Activated CD4-positive, CD25-positive, alpha-beta regulatory T cell (primary cell): ENCODE results near the gene LMBR1L.
"Not testable (repeated sequence)": the region's sequence is repeated elsewhere in the genome, so short reads cannot be mapped to it uniquely, and the experiment has no call there.

ENCODE experiments used
- DNase-seq, 4 experiments: peaks; one replicate each; lab custom pipeline; 2025; lab: John Stamatoyannopoulos, UW

LMBR1L gene

DNA sequence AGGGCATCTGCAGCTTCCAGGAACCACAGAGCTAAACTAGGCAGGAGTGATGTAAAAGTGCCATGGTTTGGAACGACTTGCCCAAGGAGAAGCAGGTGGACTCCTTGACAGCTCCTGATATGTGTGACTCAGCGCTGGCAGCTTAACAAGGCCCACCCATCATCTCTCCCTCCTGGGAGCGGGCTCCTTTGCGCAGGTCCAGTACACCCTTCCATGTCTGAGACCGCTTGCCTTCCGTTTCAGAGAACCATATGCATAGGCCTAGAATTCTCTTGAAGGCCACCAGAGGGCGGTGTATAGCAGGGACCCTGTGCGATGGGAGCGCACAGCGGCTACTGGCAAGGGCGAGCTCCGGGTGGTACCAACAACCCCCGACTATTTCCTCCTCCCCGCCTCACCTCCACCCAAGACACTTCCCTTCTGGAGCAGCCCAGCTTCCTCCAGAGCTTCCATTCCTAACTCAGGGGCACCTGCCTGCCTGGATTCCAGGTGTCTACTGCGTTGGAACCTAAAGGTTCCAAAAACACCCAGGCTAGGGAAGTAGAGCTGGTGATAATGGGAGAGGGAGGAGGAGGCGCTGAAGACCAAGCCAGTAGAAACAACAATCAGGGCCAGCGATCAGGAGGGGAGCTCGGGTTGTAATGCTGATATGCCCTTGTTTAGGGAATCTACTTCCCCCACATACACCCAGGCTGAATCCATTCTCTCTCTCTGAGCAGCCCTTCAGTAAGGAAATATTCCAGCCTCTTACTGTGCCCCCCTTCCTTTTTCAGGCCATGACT is 22.3 kb downstream of the LMBR1L start:
- DNase-seq, result peak; percentile 35 to 53 (median 43)

DNA sequence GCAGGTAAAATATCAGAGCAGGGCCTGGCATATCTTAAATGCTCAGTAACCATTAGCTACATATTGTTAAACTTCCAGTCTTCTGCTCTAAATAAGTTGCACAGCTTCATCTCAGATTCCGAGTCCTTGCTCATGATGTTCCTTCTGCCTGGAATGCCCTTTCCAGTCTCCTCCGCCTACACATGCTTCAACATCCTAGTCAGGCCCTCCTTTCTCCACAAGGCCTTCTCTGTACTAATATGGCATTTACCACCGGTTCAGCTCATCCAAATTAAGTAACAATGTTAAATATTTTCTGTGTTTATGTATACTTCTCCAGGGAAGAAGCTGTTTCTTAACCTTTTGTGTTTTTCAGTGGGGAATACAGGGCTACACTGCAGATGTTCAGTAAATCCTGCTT is 24.5 kb downstream of the LMBR1L start:
- DNase-seq, result no peak

DNA sequence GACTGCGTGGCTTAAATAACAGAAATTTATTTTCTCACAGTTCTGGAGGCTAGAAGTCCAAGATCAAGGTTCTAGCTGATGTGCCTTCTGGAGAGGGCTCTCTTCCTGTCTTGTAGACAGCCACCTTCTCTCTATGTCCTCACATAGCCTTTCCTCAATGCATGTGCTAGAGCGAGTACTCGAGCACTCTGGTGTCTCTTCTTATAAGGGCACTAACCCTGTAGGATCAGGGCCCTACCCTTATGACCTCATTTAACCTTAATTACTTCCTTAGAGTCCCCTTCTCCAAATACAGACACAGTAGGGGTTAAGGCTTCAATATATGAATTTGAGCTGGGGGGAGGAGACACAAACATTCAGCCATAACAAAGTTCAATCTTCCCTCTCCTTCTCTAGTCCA is 26.2 kb downstream of the LMBR1L start:
- DNase-seq, result no peak

DNA sequence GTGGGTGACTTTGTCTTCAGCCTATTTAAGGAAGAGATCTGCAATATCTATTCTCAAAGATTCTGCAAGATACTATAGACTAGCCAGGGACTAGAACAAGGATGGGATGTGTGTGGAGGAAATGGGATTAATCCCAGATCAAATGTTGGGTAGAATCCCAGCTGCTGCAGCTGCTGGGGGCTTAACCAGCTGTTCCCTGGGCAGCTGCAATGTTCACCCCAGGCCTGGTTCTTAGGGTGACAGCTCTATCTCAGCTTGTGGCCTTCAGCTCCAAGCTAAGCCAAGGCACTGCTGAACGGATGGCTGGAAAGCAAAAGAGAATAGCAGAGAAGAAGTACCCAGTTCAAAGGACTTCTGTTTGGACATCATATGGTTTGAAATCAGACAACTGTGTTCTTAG is 30.9 kb downstream of the LMBR1L start:
- DNase-seq, result no peak

DNA sequence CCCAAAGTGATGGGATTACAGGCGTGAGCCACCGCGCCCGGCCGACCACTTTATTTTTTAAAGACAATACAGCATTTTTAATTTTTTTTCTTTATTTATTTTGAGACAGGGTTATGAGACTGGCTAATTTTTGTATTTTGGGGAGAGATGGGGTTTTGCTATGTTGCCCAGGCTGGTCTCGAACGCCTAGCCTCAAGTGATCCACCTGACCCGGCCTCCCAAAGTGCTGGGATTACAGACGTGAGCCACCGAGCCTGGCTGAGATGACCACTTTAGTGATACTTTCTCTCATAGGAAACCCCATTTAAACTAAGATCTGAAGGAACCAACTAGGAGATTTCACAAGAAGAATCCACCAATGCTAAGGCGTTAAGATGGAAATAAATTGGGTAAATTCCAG is 39.7 kb downstream of the LMBR1L start:
- DNase-seq, result no peak

DNA sequence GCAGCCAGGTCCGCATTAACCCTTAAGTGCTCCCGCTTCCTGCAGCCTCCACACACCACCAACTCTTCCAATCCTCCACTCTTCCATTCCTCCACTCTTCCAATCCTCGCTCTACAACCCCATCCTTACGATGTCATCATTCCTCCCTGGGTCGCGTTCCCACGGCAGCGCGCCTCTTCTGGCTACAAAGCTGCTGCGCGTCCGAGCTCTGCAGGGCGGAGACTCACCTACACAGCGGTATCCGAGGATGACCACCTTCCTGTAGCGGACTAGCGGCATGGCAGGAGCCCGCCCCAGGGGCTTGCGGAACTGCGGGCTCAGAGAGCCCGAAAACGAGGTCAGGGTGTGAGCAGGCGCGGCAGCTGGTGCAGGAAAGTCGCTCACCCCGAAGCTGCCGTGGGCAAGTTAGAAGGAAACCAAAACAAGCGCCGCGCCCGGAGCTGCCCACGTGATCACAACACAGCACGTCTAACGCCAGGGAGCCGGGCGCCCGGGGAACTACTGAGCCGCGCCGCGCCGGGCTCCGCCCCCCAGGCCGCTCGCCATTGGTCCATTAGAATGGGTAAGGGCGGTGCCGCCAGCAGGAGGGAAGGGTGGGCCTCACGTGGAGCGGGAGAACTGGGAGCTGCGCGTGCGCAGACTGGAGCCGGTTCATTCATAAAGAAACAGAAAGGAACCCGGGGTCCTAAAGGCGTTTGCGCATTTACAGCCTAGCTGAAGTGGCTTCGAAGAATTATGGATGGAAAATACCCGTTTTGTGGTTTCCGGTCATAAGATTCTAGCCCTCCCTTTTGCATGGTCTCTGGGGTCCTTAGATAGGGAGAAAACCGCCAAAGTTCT is 40.9 kb downstream of the LMBR1L start, which contains the start of gene RHEBL1:
RHEBL1 (minus strand) TSS at position 473 of the 840 bp plus-strand sequence; CDS start at position 279, 194 bp downstream.
- peak; percentile 94 to 98 (median 94) for DNase-seq

DNA sequence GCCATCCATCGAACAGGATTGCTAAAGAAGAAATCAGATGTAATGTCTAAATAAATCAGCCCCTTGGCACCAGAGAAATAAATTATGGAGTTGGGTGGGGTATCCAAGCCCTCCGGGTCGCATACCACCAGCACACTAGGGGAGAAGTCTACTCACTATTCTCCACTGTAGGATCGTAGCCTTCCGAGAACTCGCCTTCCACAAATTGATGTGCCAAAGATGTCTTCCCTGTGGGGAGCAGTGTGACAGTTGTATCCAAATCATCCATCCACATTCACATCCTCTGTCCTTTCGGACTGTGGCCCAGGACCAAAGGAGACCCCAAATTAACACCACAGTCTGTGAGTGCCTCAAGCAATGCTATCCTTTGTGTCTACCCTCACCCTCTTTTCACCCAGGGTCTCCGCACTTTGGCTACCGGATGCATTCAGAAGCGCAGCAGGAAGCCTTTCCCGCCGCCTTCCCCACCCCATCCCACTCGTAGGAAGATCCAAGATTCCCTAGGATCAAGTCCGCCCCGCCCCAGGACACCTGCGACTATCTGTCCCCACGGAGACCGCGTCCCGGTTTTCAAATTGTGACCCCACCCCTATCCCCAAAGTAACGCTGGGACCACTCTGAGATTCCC is 41.7 kb downstream of the LMBR1L start:
- DNase-seq, result no peak

DNA sequence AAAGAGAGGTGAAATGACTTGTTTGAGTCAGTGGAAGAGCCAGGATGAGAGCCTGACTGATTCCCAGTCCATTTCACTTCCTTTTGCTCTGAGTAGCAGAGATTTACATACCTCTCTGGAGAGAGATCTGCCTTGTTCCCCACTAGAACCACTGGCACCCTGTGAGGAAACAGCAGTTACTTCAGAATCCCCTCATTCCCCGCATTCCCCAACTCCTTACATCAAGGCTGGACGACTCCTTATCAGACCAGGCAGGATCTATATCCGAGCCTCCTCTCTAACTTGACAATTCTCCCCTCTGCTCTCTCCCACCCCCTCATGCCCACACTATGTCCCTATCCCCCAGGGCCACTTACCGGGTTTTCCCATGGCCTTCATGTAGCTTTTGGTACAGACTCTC is 44.5 kb downstream of the LMBR1L start:
- no peak for DNase-seq

DNA sequence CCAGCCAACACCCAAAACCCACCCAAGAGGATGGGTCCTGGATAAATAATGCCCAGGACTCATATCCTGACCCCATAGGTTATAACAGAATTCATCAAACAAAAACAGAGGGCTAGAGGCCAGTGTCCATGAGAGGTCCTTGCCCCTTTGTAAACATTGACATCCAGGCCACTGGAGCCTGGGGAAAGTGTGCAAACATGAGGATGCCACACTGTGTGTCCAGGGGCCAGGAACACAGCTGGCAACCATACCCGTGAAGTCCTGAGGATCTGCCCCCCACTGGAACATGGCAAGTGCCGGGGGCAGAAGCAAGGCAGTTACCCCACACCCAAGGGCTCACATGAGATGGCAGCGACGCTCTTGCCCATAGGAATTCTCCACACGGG is 45.9 kb downstream of the LMBR1L start:
- no peak for DNase-seq

DNA sequence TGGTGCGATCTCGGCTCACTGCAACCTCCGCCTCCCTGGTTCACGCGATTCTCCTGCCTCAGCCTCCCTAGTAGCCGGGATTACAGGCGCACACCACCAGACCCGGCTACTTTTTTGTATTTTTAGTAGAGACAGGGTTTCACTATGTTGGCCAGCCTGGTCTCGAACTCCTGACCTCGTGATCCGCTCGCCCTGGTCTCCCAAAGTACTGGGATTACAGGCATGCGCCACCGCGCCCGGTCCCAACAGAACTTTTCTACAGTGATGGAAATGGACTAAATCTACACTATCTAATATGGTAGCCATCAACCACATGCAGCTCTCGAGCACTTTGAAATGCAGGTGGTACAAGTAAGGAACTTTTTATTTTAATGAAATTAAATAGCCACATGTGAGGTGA is 48.7 kb downstream of the LMBR1L start:
- DNase-seq, result not testable (repeated sequence)

DNA sequence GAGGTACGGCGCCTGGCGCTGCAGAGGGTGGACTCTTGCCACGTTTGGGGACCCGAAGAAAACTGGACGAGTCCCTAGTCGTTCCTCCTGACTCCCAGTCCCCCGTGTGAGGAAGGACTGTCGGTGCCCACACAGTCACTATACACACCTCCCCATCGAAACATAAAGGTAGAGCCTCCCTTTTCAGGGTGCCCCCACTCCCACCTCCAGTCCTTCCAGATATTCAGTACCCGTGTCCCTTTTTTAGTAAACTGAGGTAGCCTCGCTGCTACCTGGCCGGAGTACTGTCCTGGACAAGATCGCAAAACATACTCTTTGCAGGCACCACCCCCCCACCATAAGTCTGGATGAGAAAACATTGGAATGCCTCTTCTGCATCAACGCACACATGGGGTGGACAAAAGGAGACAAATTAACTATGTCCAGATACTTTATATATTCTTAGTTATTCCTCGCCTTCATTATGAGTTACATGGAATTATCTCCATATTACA is 49.4 kb downstream of the LMBR1L start:
- DNase-seq, result no peak

DNA sequence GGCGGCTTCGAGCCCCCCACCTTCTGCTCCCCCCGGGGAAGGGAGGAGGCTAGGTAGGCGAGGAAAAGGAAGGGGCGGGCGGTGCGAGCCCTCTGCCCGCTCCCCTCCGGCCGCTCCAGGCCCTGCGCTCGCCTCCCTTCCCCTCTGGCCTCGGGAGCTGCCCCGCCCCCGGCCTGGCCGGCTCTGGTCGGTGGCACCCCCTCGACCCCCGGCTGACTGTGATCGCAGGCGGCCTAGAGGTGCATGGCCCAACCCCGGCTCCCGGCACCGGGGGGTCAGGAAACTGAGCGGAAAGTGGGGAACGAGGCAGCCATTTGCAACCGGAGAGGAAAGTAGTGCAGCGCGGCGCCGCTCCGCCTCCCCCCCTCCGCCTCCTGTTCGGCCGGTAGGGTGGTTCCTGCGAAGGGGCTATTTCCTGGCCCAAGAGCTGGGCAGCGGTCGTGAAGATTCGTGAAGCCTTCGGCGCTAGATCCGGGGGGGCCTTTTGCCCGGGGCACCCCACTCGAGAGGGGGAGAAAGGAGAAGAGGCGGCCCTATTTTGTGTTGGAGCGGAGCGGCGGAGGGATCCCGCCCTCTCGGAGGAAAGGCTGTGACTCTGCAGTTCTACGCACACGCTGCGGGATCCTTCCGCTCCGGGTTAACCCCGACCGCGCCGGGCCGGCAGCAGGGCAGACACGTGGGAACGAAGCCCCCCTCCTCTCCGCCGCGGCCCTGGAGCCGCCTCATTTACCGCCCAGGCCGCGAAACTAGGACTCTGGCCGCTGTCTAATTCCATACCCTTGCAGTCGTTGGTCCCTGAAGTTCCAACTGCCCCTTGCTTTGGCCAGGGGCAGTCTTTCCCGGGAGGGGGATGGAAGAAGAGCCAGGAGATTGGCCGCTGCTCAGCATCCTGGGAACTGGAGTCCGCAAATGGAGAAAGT is 50.1 kb downstream of the LMBR1L start, which contains the start of gene KMT2D:
KMT2D (minus strand) TSS at position 558 of the 920 bp plus-strand sequence. CDS start 5,470 bp downstream, outside the sequence.
- peak; percentile 72 to 80 (median 75) for DNase-seq

DNA sequence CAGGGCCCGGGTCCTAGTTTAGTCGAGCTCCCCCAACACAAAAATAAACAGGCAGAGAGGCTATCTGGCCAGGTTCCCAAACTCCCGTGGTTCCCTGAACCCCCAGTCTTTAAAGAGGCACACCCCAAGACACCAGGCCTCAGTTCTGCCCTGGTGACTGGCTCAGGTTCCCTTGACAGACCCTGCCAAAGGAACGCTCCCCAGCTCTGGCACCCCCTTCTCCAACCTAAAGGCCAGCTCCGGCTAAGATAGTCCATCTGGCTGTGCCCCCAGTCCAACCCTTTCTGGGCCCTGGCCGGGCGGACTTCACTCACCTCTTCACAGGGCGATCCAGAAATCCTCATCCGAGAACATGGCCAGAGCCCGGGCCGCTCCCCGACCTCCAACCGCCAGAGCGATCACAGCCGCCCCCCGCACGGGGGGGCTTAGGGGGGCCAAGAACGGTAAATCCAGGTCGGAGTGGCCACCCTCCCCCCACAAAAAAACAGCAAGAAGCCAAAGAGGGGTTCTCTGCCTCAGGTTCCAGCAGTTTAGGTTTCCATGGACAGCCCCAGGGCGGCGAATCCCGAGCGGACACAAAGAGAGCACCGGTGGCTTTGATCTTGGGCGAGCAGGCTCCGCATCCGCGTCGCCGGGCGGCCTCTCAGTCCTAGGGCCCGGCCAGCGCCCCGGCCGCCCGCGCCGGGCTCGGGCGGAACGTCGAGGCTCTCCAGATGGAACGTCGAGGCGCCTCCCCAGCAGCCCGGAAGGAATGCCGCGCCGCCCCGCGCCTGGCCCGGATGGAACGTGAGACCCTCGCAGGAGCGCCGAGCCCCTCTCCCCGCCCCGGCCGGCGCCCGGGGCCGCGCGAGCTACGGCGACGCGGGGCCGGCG is 51.1 kb downstream of the LMBR1L start:
- DNase-seq, result no peak

DNA sequence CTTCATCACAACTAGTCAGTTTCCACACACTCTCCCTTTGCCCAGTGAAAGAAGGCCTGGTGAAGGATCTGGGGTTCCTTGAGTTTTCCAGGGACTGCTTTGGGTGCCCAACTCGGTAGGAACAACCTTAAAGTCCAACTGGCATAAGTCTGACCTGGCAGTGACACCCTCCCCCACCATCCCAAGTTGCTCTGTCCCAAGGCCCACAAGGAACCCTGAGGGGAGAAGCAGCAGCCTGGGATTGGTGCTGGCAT is 51.7 kb downstream of the LMBR1L start:
- no peak for DNase-seq

DNA sequence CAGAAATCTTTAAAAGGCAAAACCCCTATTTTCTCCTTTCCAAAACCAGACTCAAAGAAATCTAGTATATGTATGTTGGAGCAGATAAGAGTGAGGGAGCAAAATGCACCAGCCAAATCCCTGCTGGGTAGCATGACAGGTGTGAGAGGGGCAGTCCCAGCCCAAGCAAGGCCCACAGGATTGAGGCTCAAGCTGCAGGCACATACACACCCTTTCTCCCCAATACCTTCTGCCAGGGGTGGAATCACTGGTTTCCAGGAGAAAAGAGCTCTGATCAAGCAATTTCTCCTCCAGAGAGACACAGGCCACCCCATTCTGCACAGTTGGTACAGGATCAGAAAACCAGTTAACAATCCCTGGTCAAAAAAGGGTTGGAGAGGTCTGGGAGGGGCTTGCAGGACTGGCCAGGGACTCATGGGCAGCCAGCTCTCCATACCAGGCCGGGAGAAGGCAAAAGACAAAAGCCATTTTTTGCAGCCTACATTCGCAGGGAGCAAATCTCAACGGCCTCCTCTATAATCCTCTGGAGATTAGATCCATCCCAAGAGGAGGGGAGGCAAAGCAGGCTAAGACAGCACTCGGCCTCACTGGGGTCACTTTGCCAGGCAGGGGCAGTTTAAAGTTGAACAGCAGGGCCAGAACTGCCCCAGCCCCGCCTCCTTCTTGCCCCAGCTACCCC is 52.1 kb downstream of the LMBR1L start:
- no peak for DNase-seq

DNA sequence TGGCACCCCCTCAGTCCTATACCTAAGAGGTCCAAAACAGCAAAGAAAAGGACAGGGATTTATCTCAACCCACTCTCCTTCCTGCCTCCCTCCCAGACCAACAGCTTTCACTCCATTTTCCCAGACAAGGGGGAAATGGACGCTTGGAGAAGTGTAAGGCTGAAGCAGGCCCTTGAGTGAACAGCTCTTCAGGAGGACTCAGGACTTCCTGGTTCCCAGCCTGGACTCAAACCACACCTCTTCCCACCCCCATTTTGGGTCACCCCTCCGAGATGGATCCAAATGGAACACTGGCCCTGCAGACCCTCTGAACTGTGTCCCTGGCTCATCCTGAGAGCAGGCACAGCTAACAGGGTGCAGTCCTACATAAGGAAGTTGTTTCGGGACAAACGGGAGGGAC is 52.8 kb downstream of the LMBR1L start:
- no peak for DNase-seq

DNA sequence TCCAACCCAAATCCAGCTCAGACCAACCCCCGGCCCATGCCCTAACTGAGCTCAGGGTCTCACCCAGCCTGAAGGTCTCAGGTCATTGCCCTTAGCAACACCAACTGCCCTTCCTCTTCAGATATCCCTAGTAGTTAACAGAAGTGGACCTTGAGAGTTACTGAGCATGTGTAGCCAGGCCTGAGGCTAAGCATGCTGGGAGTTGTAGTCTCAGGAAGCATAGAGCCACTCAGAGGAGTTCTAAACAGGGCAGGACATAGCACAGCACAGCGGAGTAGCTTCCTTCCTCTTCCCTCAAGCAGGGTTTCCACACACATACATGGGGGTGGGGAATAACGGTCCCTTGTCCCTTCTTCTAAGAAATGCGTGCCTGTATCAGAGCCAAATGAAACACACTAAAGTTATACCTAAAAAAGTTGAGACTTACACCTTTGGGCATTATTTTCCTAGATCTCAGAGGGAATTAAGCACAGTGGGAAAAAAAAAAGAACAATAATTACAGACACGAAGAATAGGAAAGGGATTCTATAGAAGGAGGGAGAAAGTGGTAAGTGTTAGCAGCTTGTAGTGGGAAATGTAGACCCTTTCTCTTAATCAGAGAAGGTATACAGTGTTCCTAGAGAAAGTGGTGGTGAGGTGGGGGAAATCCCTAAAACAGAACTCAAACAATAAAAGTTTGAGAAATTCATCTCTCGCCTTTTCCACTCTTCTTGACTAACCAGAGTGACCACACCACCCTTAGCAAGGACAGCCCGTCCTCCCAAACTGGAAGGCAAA is 54.5 kb downstream of the LMBR1L start:
- peak in 1 of 4 experiments; percentile 9 for DNase-seq

DNA sequence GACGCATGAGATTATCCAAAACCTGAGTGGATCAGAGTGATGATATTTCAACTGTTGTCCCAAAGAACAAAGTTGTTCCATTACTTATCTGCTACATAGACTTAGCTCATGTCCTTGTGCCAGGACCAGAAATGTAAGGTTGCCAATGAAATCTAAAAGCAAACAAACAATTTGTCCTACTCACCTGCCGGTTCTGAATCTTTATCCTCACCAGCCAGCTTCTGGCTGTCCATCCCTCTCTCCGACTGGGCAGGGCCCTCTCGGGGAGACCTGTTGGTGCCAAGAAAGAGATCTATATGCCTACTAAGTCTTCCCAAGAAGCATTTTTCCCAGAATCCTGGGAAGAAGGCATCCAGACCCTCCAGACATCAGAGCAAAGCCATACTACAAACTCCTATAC is 55.6 kb downstream of the LMBR1L start:
- no peak for DNase-seq

DNA sequence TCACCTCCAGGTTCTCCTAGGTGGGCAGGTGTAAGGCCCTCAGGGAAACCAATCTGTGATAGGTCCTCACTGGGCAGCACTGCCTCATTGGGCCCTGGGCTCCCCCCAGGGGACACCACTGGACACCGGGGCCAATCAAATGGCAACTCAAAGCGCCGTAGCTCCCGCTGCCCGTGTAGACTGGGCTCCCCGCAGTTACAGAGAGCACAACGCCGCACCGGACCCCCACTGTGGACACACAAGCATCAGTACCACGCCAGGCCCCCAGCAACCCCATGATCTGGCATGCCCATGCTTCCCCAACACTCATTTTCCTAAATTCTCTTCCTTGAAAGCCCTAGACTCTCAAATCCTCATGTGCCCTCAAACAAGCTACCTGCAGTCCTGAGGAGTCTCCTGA is 56.1 kb downstream of the LMBR1L start:
- no peak for DNase-seq
